ENCODE data around the gene TAOK3. TPM values are rescaled to one million over a fixed set of nuclear protein-coding genes. Genes with fewer than 3 reads are reported as not detected.
A peak's percentile ranks its signal among the peaks of the same experiment; 100 is the strongest.

The TAOK3 gene
- total RNA-seq, 4 donors from 2014 or later, result 91.2 to 111 (median 93.2) TPM

GRCh38 chr12:118124333-118124874 lies 248.3 kb downstream of the TAOK3 start:
- peaks cover 0 to 24% (median 0%) of the 10 kb centered on the region in 4 donors for H3K4me1 ChIP-seq
- TF ChIP-seq CTCF (IDR thresholded peaks at IDR 0.05), result no peak
- no peak for TF ChIP-seq POLR2A (IDR thresholded peaks at IDR 0.05)
- no peaks in the 10 kb centered on the region for H3K36me3 ChIP-seq
- no peaks in the 10 kb centered on the region for H3K9me3 ChIP-seq
- H3K27me3 ChIP-seq, result no peaks in the 10 kb centered on the region
- peak overlapping the region in 2 of 4 donors; percentile 27 to 29 for H3K27ac ChIP-seq
- no peak overlapping the region for H3K4me3 ChIP-seq
- no peak for DNase-seq

DNA sequence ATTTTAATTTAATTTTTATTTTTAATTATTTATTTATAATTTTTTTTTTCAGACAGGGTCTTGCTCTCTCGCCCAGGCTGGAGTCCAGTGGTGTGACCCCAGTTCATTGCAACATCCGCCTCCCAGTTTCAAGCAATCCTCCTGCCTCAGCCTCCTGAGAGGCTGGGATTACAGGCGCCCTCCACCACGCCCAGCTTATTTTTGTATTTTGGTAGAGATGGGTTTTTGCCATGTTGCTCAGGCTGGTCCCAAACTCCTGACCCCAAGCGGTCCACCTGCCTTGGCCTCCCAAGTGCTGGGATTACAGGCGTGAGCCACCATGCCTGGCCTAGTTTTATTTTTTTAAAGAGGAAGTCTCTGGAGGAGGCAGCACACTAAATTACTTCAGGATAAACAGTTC lies 250.4 kb downstream of the TAOK3 start:
- Histone ChIP-seq H3K27ac (no peak overlapping the region), H3K36me3 (no peaks in the 10 kb centered on the region), H3K4me3 (no peak overlapping the region), H3K27me3 (no peaks in the 10 kb centered on the region), H3K9me3 (no peaks in the 10 kb centered on the region), H3K4me1 (peaks cover 0 to 24% (median 0%) of the 10 kb centered on the region in 4 donors)
- TF ChIP-seq CTCF (IDR thresholded peaks at IDR 0.05) (no peak), POLR2A (IDR thresholded peaks at IDR 0.05) (no peak)
- no peak for DNase-seq

- Histone ChIP-seq H3K9me3 (no peaks in the 10 kb centered on the region), H3K27ac (peak overlapping the region in 2 of 4 donors; percentile 2 to 28)
- TF ChIP-seq POLR2A (IDR thresholded peaks at IDR 0.05), result no peak
- peak in 5 of 6 experiments; percentile 39 to 87 (median 53) for TF ChIP-seq CTCF (IDR thresholded peaks at IDR 0.05)
Observed at GRCh38 chr12:118120579-118121363, 251.9 kb downstream of the TAOK3 start.

GRCh38 chr12:118119449-118119879 lies 253.2 kb downstream of the TAOK3 start:
- no peak for TF ChIP-seq POLR2A (IDR thresholded peaks at IDR 0.05)
- TF ChIP-seq CTCF (IDR thresholded peaks at IDR 0.05), result no peak

More at GRCh38 chr12:118120579-118121363, 251.9 kb downstream of the TAOK3 start:
- Histone ChIP-seq H3K4me3 (no peak overlapping the region), H3K4me1 (peaks cover 0 to 31% (median 0%) of the 10 kb centered on the region in 4 donors), H3K36me3 (no peaks in the 10 kb centered on the region), H3K27me3 (no peaks in the 10 kb centered on the region)
- DNase-seq, result peak; percentile 71 to 88 (median 87)

DNA sequence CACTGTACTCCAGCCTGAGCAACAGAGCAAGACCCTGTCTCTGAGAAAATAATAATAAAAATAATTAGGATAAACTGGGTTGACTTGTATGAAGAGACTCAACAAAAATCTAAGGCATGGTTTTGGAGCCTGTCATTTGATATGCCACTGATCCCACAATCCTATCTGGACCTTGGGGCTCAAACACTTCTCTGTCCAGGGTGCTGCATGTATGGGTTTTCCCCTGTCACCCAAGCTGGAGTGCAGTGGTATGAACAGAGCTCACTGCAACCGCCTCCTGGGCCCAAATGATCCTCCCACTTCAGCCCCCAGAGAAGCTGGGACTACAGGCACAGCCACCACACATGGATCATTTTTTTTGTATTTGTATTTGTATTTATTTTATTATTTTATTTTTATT lies 263.6 kb downstream of the TAOK3 start:
- DNase-seq, result no peak
- H3K27me3 ChIP-seq, result no peaks in the 10 kb centered on the region
- no peaks in the 10 kb centered on the region for H3K36me3 ChIP-seq
- H3K9me3 ChIP-seq, result no peaks in the 10 kb centered on the region
- H3K4me1 ChIP-seq, result peaks cover 0 to 7% (median 0%) of the 10 kb centered on the region in 4 donors
- TF ChIP-seq POLR2A (IDR thresholded peaks at IDR 0.05) (no peak), CTCF (IDR thresholded peaks at IDR 0.05) (no peak)
- H3K27ac ChIP-seq, result no peak overlapping the region
- H3K4me3 ChIP-seq, result no peak overlapping the region

More at GRCh38 chr12:118119449-118119879, 253.2 kb downstream of the TAOK3 start:
- DNase-seq, result no peak
- H3K4me3 ChIP-seq, result no peak overlapping the region
- no peaks in the 10 kb centered on the region for H3K9me3 ChIP-seq
- no peak overlapping the region for H3K27ac ChIP-seq
- H3K36me3 ChIP-seq, result no peaks in the 10 kb centered on the region
- no peaks in the 10 kb centered on the region for H3K27me3 ChIP-seq
- H3K4me1 ChIP-seq, result peaks cover 0 to 31% (median 0%) of the 10 kb centered on the region in 4 donors

Measured in Peyer's patch (tissue), 4 donors.